Muscle of back (tissue), 11 donors: Measurements from ENCODE around the gene ABCF2. TPM values are rescaled to one million over a fixed set of nuclear protein-coding genes. Genes with fewer than 3 reads are reported as not detected.
A peak's percentile ranks its signal among the peaks of the same experiment; 100 is the strongest.

Experiments used
- DNase-seq, 3 donors: peaks; one replicate each; pipeline versions ENCODE4 v3.0.0 to v3.0.0-alpha.2; 2013
- polyA plus RNA-seq, 10 donors: library from polyadenylated mRNA; unstranded; fragments of 120-200 nt; gene quantifications; one replicate each; pipeline ENCODE4 v1.2.1, GENCODE V29; 2013; ENCODE audit not compliant: insufficient read length in 10 of 10

ABCF2 gene
- polyA plus RNA-seq, 10 donors = 13.2 to 23.8 (median 18.1) TPM

DNA sequence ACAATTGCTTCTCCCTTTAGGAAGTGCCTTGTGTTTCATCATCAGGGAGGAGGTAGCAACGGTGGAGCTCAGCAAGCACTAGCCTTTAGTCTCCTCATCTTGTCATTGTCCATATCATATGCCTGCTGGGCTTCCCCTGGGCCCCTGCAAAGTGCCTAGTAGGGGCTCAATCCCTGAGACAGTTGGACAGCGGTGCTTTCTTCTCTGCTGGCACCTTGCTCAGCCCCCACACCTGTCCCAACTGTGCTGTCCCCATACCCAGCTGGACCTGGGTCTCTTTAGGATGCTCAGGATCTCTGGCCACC lies 16.0 kb upstream of the ABCF2 start:
- DNase-seq = no peak

DNA sequence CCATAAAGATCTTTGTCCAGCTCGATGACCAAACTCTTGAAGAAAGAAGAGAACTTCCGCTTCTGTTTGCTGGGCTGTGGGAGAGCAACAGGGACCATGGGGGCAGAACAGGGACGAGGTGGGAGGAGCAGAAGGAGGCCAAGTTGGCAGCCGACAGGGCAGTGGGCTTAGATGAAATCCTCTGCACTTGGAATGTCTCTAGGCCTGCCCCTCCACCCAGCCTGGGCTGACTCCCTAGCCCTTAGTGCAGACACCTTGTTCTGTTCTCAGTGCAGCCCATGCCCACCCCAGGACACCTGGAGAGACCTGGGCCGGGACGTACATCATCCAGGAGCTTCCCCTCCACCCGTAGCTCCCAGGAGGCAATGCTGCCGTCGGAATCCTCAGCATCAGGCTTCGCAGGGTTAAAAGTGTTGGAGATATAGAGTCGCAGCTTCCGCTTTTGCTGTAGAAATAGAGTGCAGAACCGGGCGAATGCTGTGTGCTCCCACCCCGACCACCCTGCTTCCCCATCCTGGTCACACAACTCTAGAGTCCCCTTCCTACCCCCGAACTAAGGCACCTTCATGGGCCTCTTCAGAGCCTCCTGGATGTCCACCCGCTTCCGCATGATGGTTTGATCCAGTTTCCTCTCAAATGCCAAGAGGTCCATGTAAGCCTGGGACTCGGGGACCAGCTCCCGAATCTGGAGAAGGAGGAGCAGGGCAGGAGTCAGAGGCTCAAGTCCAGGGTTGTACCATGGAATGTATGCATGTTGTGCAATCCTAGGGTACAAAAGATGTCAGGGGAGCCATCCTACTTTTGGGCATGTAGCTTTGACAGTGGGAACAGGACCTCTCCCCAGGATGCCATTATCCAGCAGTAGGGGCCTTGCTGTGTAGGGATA lies 15.4 kb upstream of the ABCF2 start:
- DNase-seq = no peak

DNA sequence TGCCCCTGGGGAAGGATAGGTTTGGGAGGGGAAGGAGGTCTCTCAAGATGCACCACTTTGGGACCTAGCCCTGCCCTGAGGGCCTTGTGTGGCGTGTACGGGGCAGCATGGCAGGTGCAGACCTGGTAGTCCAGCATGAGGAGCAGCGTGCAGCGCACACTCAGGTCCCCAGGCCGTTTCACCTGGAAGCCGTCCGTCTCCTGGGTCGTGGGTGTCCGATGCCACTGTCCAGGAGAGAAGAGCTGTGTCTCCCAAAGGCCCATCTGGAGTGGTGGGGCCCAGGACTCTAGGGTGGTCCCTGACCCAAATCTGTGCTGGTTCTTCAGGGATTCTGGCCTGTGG lies 14.7 kb upstream of the ABCF2 start:
- no peak for DNase-seq

DNA sequence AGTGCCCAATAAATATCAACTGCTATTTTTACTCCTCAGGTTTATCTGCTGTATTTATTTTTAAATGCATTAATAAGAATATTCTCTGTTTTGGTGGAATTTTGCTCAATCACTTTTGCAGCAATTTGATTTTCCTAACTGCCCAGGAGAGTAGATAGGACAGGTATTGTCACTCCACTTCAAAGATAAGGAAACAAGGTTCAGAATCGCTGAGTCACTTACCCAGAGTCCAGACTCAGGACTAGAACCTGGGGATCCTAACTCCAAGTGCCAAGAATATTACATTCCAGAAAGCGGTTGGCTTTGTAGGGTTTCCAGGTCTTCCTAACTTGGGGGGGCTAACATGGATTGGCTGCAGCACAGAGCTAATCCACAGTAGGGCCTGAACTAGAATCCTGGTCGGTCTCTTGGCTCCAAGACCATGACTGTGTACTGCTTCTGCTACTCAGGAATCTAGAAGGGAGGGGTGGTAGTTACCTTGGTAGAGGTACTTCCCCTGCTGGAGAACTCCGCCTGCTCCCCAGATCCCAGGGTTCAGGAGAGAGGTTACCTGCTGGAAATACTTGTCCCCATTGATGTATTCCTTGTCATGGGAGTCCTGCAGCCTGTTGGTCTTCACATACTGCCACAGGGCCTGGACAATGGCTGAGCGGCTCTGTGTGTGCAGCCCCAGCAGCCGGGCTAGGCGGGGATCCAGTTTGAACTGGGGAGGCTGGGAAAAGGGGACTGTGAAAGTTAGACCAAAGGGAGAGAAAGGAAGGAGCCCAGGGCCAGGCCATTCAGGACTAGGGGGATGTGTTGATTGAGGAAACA lies 14.1 kb upstream of the ABCF2 start:
- no peak for DNase-seq

DNA sequence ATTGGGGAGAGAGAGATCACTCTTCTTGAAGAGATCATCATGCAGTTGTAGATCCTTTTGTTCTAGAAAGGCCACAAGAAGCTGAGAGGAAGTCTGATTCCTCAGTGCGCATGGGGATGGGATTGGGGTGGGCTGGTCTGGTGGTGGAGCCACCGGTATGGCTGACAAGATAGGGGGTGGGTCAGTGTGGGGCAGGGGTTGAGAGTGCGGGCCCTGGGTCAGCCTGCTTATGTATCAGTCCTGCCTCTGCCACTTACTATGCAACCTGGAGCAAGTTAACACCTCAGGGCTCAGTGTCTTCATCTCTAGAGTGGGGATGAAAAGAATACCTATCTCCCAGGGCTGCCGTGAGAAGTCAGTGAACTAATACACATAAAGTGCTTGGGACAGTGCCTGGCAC lies 13.5 kb upstream of the ABCF2 start:
- DNase-seq = no peak

DNA sequence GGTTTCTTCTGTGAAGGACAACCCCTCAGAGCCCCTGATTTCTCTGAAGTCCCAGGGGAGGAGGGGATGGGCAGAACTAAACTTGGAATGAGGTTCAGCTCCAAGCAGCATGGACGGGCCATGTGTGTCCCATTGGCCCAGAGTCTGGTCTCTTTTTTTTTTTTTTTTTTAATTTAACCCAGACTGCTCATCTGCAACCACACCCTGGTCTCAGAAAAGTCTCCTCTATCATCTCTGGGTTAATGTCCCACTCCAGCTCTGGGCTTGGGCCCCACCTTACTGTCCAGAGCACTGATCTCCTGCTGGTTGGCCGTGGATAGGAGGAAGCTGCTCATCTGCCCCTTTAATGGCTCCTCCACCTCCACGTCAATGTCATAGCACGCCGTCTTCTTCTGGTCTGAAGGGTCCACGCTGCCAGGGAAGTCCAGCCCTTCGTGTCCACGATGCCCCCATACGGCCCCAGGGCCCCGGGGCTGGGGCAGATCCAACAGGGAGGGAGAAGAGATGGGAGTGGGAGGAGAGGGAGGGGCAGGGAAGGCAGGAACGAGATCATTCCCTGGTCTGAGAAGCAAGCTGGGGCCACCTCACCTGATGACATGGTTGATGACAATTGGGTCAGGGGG lies 12.9 kb upstream of the ABCF2 start:
- DNase-seq = no peak

DNA sequence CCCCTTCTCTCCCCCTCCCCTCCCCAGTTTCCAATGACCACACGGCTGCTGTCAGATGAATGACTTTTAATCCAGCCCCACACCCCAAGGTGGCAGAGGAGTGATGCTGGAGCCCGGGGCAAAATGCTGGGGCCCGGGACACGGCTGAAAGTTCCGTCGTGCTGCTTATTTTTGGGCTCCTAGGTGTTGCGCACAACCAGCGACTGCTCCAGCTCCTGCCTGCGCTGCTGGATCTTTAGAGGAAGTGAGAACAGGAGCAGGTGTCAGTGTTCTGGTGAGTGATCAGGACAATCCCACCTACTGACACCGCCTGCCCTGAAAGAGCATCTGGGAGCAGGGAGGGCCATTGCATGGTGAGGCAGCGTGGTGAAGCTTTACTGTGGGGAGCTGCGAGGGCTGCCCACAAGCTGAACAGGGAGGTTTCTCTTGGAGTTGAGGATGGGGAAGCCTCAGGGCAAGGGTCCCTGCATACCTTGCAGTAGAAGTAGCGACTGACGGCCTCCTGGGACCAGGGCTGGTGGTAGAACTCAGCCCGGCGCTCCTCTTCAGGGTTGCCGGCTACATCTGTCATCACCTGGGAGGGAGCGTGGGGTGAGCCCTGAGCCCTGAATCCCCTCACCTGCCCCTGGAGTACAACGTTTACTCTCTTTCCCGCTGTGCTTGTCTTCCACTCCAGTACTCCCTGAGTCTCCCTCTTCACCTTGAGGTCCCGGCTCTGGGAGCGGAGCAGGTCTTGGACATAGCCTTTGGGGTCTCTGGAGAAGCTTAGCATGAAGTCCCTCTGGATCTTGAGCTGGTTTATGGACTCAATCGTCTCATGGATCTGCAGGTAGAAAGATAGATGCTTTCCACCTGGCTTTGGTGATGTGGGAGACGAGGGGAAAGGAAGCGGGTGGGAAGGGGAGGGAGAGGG lies 12.2 kb upstream of the ABCF2 start:
- no peak for DNase-seq

DNA sequence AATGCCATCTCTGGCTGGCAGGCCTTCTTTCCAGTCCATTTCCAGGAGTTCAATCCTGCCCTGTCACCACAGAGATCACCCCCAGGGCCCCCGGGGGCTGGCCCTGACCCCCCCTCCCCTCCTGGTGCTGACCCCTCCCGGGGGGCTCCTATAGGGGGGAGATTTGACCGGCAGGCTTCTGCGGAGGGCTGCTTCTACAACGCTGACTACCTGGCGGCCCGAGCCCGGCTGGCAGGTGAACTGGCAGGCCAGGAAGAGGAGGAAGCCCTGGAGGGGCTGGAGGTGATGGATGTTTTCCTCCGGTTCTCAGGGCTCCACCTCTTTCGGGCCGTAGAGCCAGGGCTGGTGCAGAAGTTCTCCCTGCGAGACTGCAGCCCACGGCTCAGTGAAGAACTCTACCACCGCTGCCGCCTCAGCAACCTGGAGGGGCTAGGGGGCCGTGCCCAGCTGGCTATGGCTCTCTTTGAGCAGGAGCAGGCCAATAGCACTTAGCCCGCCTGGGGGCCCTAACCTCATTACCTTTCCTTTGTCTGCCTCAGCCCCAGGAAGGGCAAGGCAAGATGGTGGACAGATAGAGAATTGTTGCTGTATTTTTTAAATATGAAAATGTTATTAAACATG lies 11.3 kb upstream of the ABCF2 start:
- no peak for DNase-seq

DNA sequence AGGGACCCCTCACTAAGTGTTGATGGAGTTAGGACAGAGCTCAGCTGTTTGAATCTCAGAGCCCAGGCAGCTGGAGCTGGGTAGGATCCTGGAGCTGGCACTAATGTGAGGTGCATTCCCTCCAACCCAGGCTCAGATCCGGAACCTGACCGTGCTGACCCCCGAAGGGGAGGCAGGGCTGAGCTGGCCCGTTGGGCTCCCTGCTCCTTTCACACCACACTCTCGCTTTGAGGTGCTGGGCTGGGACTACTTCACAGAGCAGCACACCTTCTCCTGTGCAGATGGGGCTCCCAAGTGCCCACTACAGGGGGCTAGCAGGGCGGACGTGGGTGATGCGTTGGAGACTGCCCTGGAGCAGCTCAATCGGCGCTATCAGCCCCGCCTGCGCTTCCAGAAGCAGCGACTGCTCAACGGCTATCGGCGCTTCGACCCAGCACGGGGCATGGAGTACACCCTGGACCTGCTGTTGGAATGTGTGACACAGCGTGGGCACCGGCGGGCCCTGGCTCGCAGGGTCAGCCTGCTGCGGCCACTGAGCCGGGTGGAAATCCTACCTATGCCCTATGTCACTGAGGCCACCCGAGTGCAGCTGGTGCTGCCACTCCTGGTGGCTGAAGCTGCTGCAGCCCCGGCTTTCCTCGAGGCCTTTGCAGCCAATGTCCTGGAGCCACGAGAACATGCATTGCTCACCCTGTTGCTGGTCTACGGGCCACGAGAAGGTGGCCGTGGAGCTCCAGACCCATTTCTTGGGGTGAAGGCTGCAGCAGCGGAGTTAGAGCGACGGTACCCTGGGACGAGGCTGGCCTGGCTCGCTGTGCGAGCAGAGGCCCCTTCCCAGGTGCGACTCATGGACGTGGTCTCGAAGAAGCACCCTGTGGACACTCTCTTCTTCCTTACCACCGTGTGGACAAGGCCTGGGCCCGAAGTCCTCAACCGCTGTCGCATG lies 10.5 kb upstream of the ABCF2 start:
- peak in 1 of 3 donors; percentile 19 for DNase-seq

DNA sequence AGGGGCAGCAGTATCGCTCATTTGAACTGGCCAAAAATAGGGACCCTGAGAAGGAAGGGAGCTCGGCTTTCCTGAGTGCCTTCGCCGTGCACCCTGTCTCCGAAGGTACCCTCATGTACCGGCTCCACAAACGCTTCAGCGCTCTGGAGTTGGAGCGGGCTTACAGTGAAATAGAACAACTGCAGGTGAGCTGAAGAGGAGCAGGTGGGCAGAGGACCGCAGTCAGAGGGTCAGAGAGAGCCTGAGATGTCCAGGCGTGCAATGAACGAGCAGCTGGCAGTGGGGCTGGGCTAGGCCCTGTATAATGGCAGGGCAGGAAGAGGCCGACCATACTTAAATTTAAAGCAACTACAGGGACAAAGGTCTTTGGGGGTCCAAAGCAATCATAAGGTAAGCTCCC lies 9.4 kb upstream of the ABCF2 start:
- no peak for DNase-seq

DNA sequence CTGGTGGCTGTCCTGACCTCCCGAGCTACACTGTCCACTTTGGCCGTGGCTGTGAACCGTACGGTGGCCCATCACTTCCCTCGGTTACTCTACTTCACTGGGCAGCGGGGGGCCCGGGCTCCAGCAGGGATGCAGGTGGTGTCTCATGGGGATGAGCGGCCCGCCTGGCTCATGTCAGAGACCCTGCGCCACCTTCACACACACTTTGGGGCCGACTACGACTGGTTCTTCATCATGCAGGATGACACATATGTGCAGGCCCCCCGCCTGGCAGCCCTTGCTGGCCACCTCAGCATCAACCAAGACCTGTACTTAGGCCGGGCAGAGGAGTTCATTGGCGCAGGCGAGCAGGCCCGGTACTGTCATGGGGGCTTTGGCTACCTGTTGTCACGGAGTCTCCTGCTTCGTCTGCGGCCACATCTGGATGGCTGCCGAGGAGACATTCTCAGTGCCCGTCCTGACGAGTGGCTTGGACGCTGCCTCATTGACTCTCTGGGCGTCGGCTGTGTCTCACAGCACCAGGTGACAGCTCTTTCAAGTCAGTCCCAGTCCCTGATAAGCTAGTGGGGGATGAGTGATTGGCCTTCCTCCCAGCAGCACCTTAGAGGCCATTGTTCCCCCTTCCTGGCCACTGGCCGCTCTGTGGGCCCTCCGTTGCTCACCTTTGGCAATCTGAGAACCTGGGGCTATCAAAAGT lies 8.2 kb upstream of the ABCF2 start:
- no peak for DNase-seq

DNA sequence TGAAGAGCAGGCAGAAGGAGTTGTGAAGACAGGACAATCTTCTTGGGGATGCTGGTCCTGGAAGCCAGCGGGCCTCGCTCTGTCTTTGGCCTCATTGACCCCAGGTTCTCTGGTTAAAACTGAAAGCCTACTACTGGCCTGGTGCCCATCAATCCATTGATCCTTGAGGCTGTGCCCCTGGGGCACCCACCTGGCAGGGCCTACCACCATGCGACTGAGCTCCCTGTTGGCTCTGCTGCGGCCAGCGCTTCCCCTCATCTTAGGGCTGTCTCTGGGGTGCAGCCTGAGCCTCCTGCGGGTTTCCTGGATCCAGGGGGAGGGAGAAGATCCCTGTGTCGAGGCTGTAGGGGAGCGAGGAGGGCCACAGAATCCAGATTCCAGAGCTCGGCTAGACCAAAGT lies 6.8 kb upstream of the ABCF2 start:
- DNase-seq = no peak

DNA sequence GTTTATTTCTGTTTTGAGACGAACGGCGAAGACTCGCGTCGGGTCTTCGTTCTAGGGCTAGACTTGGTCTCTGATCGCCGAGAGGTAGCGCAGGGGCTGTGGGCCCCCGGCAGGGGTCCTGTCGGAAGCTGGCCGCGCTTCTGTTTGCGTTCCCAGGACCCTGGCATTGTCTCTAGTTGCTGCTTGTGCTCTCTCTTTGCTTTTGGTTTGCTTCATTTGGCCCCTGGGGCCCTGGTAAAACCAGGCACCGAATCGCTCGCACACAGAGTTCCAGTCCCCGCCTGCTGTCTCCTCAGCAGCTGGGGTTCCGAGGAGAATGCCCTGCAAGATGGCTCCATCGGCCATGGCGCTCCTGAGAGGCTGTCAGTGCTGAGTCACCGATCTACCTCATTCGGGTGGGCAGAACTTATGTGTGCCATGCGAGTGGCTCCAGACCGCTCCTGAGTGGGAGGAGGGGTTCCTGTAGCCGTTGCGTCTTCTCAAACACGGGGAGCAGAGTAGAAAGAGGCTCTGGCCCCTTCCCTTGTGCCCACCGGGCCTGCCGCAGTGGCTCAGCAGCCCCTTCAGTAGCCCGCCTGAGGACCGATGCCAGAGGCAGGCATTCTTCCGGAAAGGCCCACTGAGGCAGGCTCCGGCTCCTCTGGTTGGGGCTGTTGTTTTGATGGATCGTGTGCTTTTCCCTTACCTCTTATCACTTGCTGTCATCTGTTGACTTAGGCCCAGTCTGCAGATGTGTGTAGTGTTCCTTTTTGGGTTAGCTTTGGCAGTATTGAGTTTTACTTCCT lies 6.1 kb upstream of the ABCF2 start:
- DNase-seq = peak in 1 of 3 donors; percentile 43

DNA sequence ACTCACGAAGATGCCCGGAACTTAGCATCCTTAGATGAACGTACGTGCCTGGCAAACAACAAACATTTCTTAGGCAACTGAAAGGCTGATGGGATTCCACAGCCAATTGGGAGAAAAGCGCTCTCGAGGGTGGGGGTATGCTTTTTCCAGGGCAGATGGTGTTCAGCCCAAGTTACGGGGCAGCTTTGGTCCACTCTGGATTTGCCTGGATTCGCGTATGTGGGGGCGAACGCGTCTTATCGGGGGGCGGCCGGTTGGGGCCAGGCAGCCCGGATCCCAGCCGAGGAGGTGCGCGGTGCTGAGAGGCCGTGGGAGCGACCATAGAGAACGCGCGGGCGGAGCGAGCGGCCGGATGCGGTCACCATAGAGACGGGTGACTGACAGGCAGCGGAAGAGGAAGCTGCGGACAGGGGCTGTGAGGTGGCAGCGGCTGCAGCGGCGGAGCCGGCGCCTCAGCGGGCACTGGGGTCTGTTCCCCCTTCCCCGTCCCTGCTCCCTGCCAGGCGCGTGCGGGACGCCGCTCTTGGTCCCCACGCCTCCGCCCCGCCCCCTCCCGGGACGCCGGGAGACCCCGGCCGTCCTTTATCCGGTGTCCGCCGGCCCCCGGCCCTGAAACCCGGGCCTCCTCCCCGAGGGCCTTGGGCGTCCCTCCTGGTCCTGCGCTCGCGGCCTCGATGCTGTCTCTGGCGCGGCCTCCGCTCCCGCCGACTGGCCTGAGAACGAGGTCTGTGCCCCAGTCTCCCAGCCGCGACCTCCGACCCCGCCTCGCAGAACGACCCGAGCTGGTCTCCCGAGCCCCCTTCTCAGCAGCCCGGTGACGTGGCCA lies 5.3 kb upstream of the ABCF2 start, which contains the start of gene CHPF2:
CHPF2 (plus strand) TSS at position 393 of the 826 bp plus-strand sequence. CDS start 1,529 bp downstream, outside the sequence.
- DNase-seq = peak; percentile 85 to 95 (median 90)

DNA sequence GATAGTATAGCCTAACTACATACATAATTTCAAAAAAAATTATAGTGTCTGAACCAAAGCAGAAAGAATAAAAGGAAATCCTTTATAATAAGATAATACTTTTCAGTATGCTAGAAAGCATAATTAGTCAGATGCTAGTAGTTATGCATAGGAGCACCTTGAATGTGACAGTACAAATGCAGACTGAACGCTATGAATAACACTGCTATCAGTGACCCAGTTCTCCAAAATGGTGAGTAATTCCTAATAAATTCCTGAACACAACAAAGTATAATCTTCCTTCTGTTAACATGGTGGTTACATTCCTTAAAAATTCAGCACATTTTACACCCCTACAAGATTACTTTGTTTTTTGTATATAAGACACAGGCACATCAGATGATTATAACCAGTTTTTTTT lies 4.1 kb upstream of the ABCF2 start:
- no peak for DNase-seq

DNA sequence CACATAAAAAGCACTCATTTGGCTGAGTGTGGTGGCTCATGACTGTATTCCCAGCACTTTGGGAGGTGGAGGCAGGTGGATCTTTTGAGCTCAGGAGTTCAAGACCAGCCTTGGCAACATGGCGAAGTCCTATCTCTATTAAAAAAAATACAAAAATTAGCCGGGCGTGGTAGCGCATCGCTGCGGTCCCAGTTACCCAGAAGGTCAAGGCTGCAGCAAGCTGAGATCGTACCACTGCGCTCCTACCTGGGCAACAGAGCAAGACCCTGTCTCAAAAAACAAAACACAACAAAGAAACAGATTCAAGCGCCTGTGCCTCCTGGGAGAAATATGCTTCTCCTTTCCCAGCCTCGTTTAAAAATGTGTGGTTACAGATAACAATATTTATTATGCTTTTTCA lies 2.2 kb upstream of the ABCF2 start:
- DNase-seq = no peak

DNA sequence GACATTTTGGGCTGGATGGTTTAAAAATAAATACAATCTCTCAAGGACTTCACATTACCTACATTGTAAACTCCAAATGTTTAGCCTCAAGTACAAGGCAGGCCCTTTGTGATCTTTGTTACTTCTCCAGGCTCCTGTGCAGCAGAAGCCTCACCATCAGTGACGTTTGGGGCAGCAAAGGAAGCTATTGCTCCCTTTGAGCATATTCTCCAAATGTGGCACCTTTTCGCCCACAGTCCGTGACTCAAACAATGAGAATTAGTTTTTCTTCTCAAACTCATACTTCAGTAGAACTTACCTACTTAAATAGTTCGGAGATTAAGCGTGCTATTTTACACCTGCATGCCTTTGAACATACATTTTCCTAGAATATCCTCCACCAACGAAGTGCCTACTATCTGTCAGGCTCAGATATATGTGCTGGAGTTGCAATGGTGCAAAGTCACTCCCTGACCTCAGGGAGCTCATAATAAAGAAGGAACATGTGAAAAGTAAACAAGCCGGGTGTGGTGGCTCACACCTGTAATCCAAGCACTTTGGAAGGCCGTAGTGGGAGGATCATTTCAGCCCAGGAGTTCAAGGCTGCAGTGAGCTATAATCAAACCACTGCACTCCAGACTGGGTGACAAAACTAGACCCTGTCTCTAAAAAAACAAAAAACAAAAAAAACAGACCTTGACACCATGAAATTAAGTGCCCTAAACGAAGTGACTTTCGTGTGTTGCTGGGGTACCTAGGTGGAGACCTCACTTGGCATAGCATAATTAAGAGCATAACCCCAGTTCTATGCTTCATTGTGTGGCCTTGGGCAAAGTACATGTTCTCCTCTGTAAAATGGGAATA lies 1.2 kb upstream of the ABCF2 start:
- DNase-seq = no peak
